Bronchial epithelial cell (primary cell): ENCODE measurements around the gene SLC9A5. TPM values are rescaled to one million over a fixed set of nuclear protein-coding genes. Genes with fewer than 3 reads are reported as not detected.

ENCODE experiments used
- DNase-seq: peaks from one replicate; pipeline ENCODE4 v3.0.0-alpha.2; 2010; ENCODE audit warnings: low read depth
- FAIRE-seq: peaks from 2 replicates; lab custom pipeline; 2011; peaks lifted over from hg19 to GRCh38; lab: Jason Lieb, UNC
- H3K27me3 ChIP-seq: 2 replicates; pipeline ENCODE4 v1.5.1; 2011; ENCODE audit warnings: low read length; ENCODE audit not compliant: control insufficient read depth, insufficient read depth
- H3K36me3 ChIP-seq: 2 replicates; pipeline ENCODE4 v1.5.1; 2011; ENCODE audit warnings: low read length; ENCODE audit not compliant: control insufficient read depth, insufficient read depth
- H3K4me3 ChIP-seq: 2 replicates; pipeline ENCODE4 v1.5.1; 2011; ENCODE audit warnings: mild to moderate bottlenecking, low read depth, low read length, control low read depth
- total RNA-seq: library from RNA; depleted of rRNA; stranded (reverse); fragments of >200 nt; gene quantifications from 2 replicates; pipeline ENCODE4 v1.2.1, GENCODE V29; 2014
- TF ChIP-seq, protein P1 (sequence below): IDR thresholded peaks from 2 replicates; pipeline ENCODE4 v1.5.1; 2011; ENCODE audit warnings: mild to moderate bottlenecking, moderate library complexity, low read length, control low read depth, inconsistent platforms; ENCODE audit not compliant: insufficient read depth, severe bottlenecking

SLC9A5 gene
- total RNA-seq, 1 donor from 2014 or later = 0.26 TPM

DNA sequence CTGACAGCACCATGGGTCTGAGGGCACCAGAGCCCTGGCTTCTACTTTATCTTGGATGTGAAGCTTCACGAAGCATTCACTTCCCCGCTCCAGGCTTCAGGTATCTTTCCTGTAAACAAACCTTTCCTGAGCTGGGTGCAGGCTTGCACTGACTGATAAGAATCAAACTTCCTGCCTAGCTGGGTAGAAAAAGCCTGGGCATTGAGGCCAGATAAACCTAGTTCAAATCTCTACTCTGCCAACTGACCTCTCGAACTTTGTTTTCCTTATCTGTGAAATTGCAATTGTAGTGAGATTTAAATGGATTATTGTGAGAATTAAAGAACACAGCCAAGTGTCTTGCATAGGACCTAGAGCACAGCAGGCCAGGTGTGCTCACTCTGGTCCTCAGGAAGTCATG lies 24.8 kb upstream of the SLC9A5 start:
- Histone ChIP-seq H3K36me3 (peaks cover 2% of the 10 kb centered on the region), H3K4me3 (no peak overlapping the region), H3K27me3 (no peaks in the 10 kb centered on the region)
- DNase-seq (no peak), FAIRE-seq (no peak)
- TF ChIP-seq, protein P1, sequence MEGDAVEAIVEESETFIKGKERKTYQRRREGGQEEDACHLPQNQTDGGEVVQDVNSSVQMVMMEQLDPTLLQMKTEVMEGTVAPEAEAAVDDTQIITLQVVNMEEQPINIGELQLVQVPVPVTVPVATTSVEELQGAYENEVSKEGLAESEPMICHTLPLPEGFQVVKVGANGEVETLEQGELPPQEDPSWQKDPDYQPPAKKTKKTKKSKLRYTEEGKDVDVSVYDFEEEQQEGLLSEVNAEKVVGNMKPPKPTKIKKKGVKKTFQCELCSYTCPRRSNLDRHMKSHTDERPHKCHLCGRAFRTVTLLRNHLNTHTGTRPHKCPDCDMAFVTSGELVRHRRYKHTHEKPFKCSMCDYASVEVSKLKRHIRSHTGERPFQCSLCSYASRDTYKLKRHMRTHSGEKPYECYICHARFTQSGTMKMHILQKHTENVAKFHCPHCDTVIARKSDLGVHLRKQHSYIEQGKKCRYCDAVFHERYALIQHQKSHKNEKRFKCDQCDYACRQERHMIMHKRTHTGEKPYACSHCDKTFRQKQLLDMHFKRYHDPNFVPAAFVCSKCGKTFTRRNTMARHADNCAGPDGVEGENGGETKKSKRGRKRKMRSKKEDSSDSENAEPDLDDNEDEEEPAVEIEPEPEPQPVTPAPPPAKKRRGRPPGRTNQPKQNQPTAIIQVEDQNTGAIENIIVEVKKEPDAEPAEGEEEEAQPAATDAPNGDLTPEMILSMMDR = no peak

DNA sequence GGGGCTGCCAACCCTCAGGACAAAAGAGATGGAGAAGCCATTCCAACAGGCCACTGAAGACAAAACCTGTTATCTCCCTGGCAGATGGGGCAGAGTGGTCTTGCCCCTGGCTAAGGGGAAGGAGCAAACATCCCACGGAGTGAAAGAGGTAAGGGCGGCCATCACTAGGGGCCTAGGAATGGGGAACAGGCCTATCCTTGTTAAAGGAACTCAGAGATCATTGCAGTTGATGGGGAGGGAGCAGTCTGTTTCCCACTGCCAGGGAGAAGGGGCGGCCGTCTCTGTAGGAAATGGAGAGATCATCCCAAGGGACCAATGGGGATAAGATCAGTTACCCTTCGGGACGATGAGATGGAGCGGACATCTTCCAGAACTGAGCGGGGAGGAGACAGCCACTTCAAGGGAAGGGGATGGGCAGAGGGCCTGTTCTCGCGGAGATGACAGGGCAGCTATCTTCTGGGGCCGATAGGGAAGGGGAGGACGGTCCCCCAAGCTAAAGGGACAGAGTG lies 22.4 kb upstream of the SLC9A5 start:
- TF ChIP-seq, protein P1 = no peak
- H3K36me3 ChIP-seq = peaks cover 14% of the 10 kb centered on the region
- no peaks in the 10 kb centered on the region for H3K27me3 ChIP-seq
- DNase-seq = no peak
- FAIRE-seq = no peak
- H3K4me3 ChIP-seq = peak overlapping the region; percentile 82

DNA sequence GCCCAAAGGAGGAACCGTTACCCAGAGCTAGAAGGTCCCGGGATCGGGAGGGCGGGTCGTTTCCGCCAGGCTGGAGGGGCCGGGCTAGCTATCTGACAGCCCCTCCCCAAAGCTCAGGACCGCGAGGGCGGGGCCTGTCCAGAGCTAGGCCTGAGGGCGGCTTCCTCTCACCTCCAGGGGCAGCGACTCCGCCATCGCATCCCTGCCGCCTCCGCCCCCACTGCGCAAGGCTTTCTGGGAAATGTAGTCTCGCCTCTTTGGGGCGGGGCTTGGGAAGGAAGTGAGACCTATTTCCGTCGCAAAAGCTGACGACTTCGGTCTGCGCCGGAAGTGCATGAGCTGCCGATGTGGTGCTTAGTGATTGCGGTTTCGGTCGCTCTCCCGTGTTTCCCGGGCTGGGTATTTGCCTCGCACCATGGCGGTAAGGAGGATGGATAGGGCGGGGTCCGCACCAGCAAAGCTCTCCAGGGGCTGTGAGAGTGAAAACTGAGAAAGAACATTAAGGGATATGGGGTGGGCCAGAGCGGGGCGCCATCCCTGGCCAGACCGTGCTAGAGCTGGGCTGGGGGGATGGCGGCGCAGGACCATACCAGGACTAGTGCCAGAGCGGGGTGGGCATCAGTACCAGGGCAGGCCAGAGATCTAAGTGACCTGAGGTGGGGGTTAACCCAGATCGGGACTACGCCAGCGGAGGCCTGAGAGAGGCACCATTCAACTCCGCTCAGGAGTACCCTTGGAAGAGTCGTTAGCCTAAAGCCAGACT lies 21.8 kb upstream of the SLC9A5 start, which contains the start of gene TMEM208:
TMEM208 (plus strand) TSS at position 327 of the 763 bp plus-strand sequence; CDS start at position 416, 89 bp downstream.
- peaks cover 20% of the 10 kb centered on the region for H3K36me3 ChIP-seq
- TF ChIP-seq, protein P1 = peak; percentile 14
- H3K27me3 ChIP-seq = no peaks in the 10 kb centered on the region
- peak; percentile 93 for DNase-seq
- H3K4me3 ChIP-seq = peak within 1 kb of the TSS; percentile 82
- FAIRE-seq = no peak

DNA sequence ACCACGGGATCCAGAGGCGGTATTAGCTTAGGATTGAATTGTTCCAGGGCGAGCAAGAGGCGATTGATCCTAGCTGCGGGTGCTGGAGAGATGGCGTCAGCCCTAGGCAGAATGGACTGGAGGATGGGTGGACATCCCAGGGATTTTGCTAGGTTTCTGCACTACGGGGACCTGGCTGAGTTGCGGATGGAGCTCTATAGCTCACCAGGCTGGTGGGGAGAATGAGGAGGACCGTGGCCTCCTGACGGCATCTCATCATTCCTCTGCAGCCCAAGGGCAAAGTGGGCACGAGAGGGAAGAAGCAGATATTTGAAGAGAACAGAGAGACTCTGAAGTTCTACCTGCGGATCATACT lies 21.2 kb upstream of the SLC9A5 start:
- TF ChIP-seq, protein P1 = no peak
- no peaks in the 10 kb centered on the region for H3K27me3 ChIP-seq
- H3K4me3 ChIP-seq = peak overlapping the region; percentile 82
- DNase-seq = no peak
- no peak for FAIRE-seq
- peaks cover 21% of the 10 kb centered on the region for H3K36me3 ChIP-seq

DNA sequence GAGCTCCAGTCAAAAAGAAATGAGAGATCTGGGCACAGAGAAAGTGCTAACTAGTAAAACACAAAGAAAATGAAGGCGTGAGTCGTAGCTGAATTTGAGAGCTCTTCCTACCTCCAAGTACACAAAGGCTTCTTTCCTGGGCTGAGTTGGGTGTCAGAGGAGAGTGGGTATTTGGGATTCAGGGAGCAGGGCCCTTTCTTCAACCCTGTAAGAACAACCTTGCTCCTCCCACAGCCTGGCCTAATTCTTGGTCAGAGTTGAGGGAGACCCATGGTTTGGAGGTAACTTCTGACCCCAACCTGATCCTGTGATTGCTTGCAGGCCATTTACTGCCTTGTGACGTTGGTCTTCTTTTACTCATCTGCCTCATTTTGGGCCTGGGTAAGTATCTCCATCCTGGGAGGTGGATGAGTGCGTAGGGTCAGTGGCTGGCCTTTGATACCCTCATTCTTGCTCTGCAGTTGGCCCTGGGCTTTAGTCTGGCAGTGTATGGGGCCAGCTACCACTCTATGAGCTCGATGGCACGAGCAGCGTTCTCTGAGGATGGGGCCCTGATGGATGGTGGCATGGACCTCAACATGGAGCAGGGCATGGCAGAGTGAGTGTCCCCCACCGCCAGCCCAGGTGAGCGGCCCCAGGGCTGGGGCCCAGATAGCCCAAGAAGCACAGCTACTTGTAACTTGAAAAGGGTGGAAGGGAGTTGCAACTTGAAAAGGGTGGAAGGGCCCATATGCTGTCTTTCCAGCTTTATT lies 20.6 kb upstream of the SLC9A5 start:
- Histone ChIP-seq H3K36me3 (peaks cover 21% of the 10 kb centered on the region), H3K4me3 (peak overlapping the region; percentile 82), H3K27me3 (no peaks in the 10 kb centered on the region)
- DNase-seq = no peak
- FAIRE-seq = no peak
- TF ChIP-seq, protein P1 = no peak
